ENCODE results near the gene OPCML. TPM values are rescaled to one million over a fixed set of nuclear protein-coding genes. Genes with fewer than 3 reads are reported as not detected.

OPCML gene
- polyA plus RNA-seq, 1 donor from 2014 or later, result 11.6 TPM

- no peaks in the 10 kb centered on the region for H3F3A ChIP-seq (ENCODE audit: insufficient read depth, low read length, poor library complexity, severe bottlenecking)
- no peak overlapping the region for H3K4me2 ChIP-seq (ENCODE audit: low read length)
- TF ChIP-seq SMC3 (conservative IDR thresholded peaks at IDR 0.05; ENCODE audit: poor library complexity), result no peak
- no peak for TF ChIP-seq MXI1 (conservative IDR thresholded peaks at IDR 0.05; ENCODE audit: poor library complexity, severe bottlenecking)
These were observed 676.8 kb downstream of the OPCML start for GRCh38 chr11:132855516-132855915.

GRCh38 chr11:132853886-132854285 lies 678.4 kb downstream of the OPCML start:
- H2AFZ ChIP-seq (ENCODE audit: low read depth, low read length), result no peak overlapping the region
- no peaks in the 10 kb centered on the region for H3K9me2 ChIP-seq (ENCODE audit: insufficient read depth, low read length)
- no peak overlapping the region for H3K4me3 ChIP-seq (ENCODE audit: low read length)
- H4K20me1 ChIP-seq (ENCODE audit: insufficient read depth), result no peaks in the 10 kb centered on the region
- no peaks in the 10 kb centered on the region for H3K79me2 ChIP-seq (replicated peaks; ENCODE audit: insufficient read depth, low read length)
- no peaks in the 10 kb centered on the region for H3K27me3 ChIP-seq (ENCODE audit: insufficient read depth, low read depth, low read length)
- H3K9me3 ChIP-seq (ENCODE audit: low read length), result no peaks in the 10 kb centered on the region
- no peak for TF ChIP-seq MXI1 (conservative IDR thresholded peaks at IDR 0.05; ENCODE audit: poor library complexity, severe bottlenecking)
- no peak for TF ChIP-seq CTCF (IDR thresholded peaks at IDR 0.05; ENCODE audit: poor library complexity, severe bottlenecking)
- no peak for TF ChIP-seq SMC3 (conservative IDR thresholded peaks at IDR 0.05; ENCODE audit: poor library complexity)
- no peak for TF ChIP-seq RAD21 (conservative IDR thresholded peaks at IDR 0.05)
- no peak for TF ChIP-seq TAF1 (IDR thresholded peaks at IDR 0.05; ENCODE audit: low read depth)
- no peak for TF ChIP-seq POLR2AphosphoS5 (IDR thresholded peaks at IDR 0.05)
- TF ChIP-seq EZH2 (IDR thresholded peaks at IDR 0.05; ENCODE audit: borderline replicate concordance, insufficient read depth, low read length, poor library complexity, severe bottlenecking), result no peak
- TF ChIP-seq EP300 (conservative IDR thresholded peaks at IDR 0.05; ENCODE audit: poor library complexity, severe bottlenecking), result no peak
- TF ChIP-seq REST (IDR thresholded peaks at IDR 0.05; ENCODE audit: borderline replicate concordance), result no peak
- H3F3A ChIP-seq (ENCODE audit: insufficient read depth, low read length, poor library complexity, severe bottlenecking), result no peaks in the 10 kb centered on the region
- no peak overlapping the region for H3K27ac ChIP-seq (ENCODE audit: low read length)
- H3K4me2 ChIP-seq (ENCODE audit: low read length), result no peak overlapping the region
- no peak overlapping the region for H3K9ac ChIP-seq (ENCODE audit: low read length)
- H3K36me3 ChIP-seq (ENCODE audit: insufficient read depth, low read length), result no peaks in the 10 kb centered on the region

More at GRCh38 chr11:132855516-132855915, 676.8 kb downstream of the OPCML start:
- no peak overlapping the region for H3K4me3 ChIP-seq (ENCODE audit: low read length)
- H3K27ac ChIP-seq (ENCODE audit: low read length), result no peak overlapping the region
- no peaks in the 10 kb centered on the region for H3K79me2 ChIP-seq (replicated peaks; ENCODE audit: insufficient read depth, low read length)
- no peaks in the 10 kb centered on the region for H4K20me1 ChIP-seq (ENCODE audit: insufficient read depth)
- H3K9me2 ChIP-seq (ENCODE audit: insufficient read depth, low read length), result no peaks in the 10 kb centered on the region
- no peaks in the 10 kb centered on the region for H3K27me3 ChIP-seq (ENCODE audit: insufficient read depth, low read depth, low read length)
- H3K9me3 ChIP-seq (ENCODE audit: low read length), result no peaks in the 10 kb centered on the region
- H3K36me3 ChIP-seq (ENCODE audit: insufficient read depth, low read length), result no peaks in the 10 kb centered on the region
- no peak overlapping the region for H2AFZ ChIP-seq (ENCODE audit: low read depth, low read length)
- H3K9ac ChIP-seq (ENCODE audit: low read length), result no peak overlapping the region

GRCh38 chr11:132852361-132852760 lies 679.9 kb downstream of the OPCML start:
- Histone ChIP-seq H3K9ac (ENCODE audit: low read length) (no peak overlapping the region), H3K79me2 (replicated peaks; ENCODE audit: insufficient read depth, low read length) (no peaks in the 10 kb centered on the region), H3K4me2 (ENCODE audit: low read length) (no peak overlapping the region), H3K27me3 (ENCODE audit: insufficient read depth, low read depth, low read length) (no peaks in the 10 kb centered on the region), H2AFZ (ENCODE audit: low read depth, low read length) (no peak overlapping the region), H3K36me3 (ENCODE audit: insufficient read depth, low read length) (no peaks in the 10 kb centered on the region), H3K9me3 (ENCODE audit: low read length) (no peaks in the 10 kb centered on the region), H4K20me1 (ENCODE audit: insufficient read depth) (no peaks in the 10 kb centered on the region), H3K4me3 (ENCODE audit: low read length) (no peak overlapping the region), H3K27ac (ENCODE audit: low read length) (no peak overlapping the region), H3F3A (ENCODE audit: insufficient read depth, low read length, poor library complexity, severe bottlenecking) (no peaks in the 10 kb centered on the region), H3K9me2 (ENCODE audit: insufficient read depth, low read length) (no peaks in the 10 kb centered on the region)
- TF ChIP-seq POLR2AphosphoS5 (IDR thresholded peaks at IDR 0.05) (no peak), EZH2 (IDR thresholded peaks at IDR 0.05; ENCODE audit: borderline replicate concordance, insufficient read depth, low read length, poor library complexity, severe bottlenecking) (no peak), SMC3 (conservative IDR thresholded peaks at IDR 0.05; ENCODE audit: poor library complexity) (no peak), REST (IDR thresholded peaks at IDR 0.05; ENCODE audit: borderline replicate concordance) (no peak), MXI1 (conservative IDR thresholded peaks at IDR 0.05; ENCODE audit: poor library complexity, severe bottlenecking) (no peak), RAD21 (conservative IDR thresholded peaks at IDR 0.05) (no peak), CTCF (IDR thresholded peaks at IDR 0.05; ENCODE audit: poor library complexity, severe bottlenecking) (no peak), EP300 (conservative IDR thresholded peaks at IDR 0.05; ENCODE audit: poor library complexity, severe bottlenecking) (no peak), TAF1 (IDR thresholded peaks at IDR 0.05; ENCODE audit: low read depth) (no peak)
